Stimulated activated CD8-positive, alpha-beta memory T cell treated with anti-CD3 and anti-CD28 coated beads, Interleukin-7, amount 100 ng/mL, for 1 hour (primary cell): ENCODE measurements around the gene TSPAN14.
"Not testable (repeated sequence)": the region's sequence is repeated elsewhere in the genome, so short reads cannot be mapped to it uniquely, and the experiment has no call there.

Source experiments
- DNase-seq, 2 donors: peaks; one replicate each; pipeline ENCODE4 v3.0.0-alpha.2; 2020; ENCODE audit warnings: low read depth in 2 of 2

The TSPAN14 gene

GRCh38 chr10:80453842-80454512 is at the start of gene TSPAN14:
Gene TSPAN14, plus strand, starts transcription at chr10:80454310. Its CDS starts 34,924 bp downstream, at chr10:80489234.
- DNase-seq = peak; percentile 47 to 50

GRCh38 chr10:80405035-80405434 is 49.1 kb upstream of the TSPAN14 start:
- no peak for DNase-seq

GRCh38 chr10:80405626-80406025 is 48.5 kb upstream of the TSPAN14 start:
- DNase-seq = no peak

- no peak for DNase-seq
Observed at GRCh38 chr10:80406204-80406603, 47.9 kb upstream of the TSPAN14 start.

GRCh38 chr10:80407812-80408241 is 46.3 kb upstream of the TSPAN14 start:
- DNase-seq = no peak

GRCh38 chr10:80408242-80409101 is 45.6 kb upstream of the TSPAN14 start, which contains the start of gene PRXL2A:
Gene PRXL2A, plus strand, starts transcription at chr10:80408551. Its CDS starts 11,917 bp downstream, at chr10:80420468.
- DNase-seq = peak; percentile 61 to 62

GRCh38 chr10:80409121-80409520 is 45.0 kb upstream of the TSPAN14 start:
- DNase-seq = no peak

GRCh38 chr10:80410122-80410521 is 44.0 kb upstream of the TSPAN14 start:
- no peak for DNase-seq

GRCh38 chr10:80410578-80411145 is 43.4 kb upstream of the TSPAN14 start:
- no peak for DNase-seq

- no peak for DNase-seq
Observed at GRCh38 chr10:80411267-80411668, 42.8 kb upstream of the TSPAN14 start.

- no peak for DNase-seq
Observed at GRCh38 chr10:80411681-80412220, 42.4 kb upstream of the TSPAN14 start.

GRCh38 chr10:80412486-80412885 is 41.6 kb upstream of the TSPAN14 start:
- no peak for DNase-seq

- DNase-seq = no peak
Observed at GRCh38 chr10:80413271-80413996, 40.7 kb upstream of the TSPAN14 start.

- DNase-seq = no peak
Observed at GRCh38 chr10:80414142-80414895, 39.8 kb upstream of the TSPAN14 start.

- no peak for DNase-seq
Observed at GRCh38 chr10:80415734-80416478, 38.2 kb upstream of the TSPAN14 start.

- no peak for DNase-seq
Observed at GRCh38 chr10:80416479-80417098, 37.5 kb upstream of the TSPAN14 start.

GRCh38 chr10:80417256-80417655 is 36.9 kb upstream of the TSPAN14 start:
- DNase-seq = not testable (repeated sequence)

- DNase-seq = no peak
Observed at GRCh38 chr10:80421050-80421706, 32.9 kb upstream of the TSPAN14 start.
